Measurements from ENCODE around the gene CTTNBP2. TPM values are rescaled to one million over a fixed set of nuclear protein-coding genes. Genes with fewer than 3 reads are reported as not detected.

CTTNBP2 gene
- polyA plus RNA-seq, 1 of the 3 experiments (the other 2 are of a cell fraction), result not detected

DNA sequence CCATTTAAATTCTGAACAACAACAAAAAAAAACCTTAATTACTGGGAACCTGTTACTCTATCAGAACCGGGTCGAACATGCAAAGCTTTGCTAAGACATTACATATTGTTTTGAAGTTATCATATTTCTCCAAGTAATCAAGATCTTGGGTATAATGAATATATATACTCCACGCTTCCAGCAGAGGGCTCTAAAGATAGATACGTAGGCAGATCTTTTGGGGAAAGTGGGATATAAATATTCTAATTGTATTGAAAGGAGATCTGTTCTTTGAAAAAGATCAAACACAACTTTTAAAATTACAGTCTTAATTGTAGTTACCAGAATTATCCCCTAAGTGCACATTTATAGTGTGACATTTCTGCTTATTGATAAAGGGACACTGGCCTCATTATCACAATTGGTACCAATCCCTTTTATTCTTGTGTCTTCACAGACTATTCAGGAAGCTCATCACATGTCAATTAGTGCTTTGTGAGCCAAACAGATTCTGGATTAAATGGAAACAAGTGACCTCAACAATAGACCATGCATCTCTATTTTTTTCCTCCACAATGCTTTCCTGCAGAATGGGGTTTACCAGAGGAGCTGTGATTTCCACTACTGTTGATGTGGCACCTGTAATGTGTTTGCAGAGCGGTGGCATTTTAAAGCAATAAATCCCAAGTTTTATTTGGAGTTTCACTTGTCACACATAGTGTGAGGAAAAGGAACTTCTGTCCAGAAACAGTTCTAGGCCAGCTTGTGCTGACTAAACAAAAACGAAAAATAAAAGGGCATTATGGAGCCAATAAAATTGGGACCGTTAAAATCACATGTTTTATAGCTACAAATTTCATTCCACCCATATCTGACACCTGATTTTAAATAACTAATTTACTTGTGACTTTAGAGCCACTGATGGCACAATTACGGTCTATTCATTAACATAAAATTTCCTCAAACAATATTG, 122.4 kb downstream of the CTTNBP2 start:
- Histone ChIP-seq H3K79me2 (ENCODE audit: insufficient read depth) (no peaks in the 10 kb centered on the region), H3K4me2 (no peak overlapping the region), H3K4me1 (ENCODE audit: control insufficient read depth in 1 of 2, insufficient read depth in 2 of 2, low read depth in 1 of 2, low read length in 1 of 2) (no peaks in the 10 kb centered on the region), H3F3A (replicated peaks; ENCODE audit: insufficient read depth) (no peaks in the 10 kb centered on the region), H3K27ac (ENCODE audit: low read depth in 2 of 2, low read length in 1 of 2) (no peak overlapping the region), H2AFZ (ENCODE audit: low read depth) (no peak overlapping the region), H3K36me3 (replicated peaks in 1 of 2; ENCODE audit: control insufficient read depth in 1 of 2, insufficient read depth in 2 of 2, low read length in 1 of 2) (no peaks in the 10 kb centered on the region), H3K9ac (no peak overlapping the region), H3K9me2 (no peaks in the 10 kb centered on the region), H3K27me3 (ENCODE audit: insufficient read depth) (no peaks in the 10 kb centered on the region; the same call in 1 of the 2 replicates), H4K20me1 (ENCODE audit: insufficient read depth) (no peaks in the 10 kb centered on the region), H3K9me3 (no peaks in the 10 kb centered on the region), H3K4me3 (ENCODE audit: low read depth in 2 of 2, low read length in 1 of 2) (no peak overlapping the region)
- ChIA-PET CTCF (interaction anchor here (0.6 to 2.5 kb wide), 17 partner anchors 10 to 1449 kb away, joined by 3 to 12 read pairs (median 4); no protein-coding TSS in a partner anchor), POLR2A (interaction anchor here (0.6 kb wide), 1 partner anchor 21 kb away, joined by 3 read pairs; no protein-coding TSS in a partner anchor)
- peak; percentile 31 for DNase-seq
- WGBS (ENCODE audit: low lambda C conversion rate), result 2% methylated on average over 8 of the region's 8 CpGs
- TF ChIP-seq SMC3 (IDR thresholded peaks at IDR 0.05; ENCODE audit: low read depth, low read length) (peak; percentile 51), NRF1 (IDR thresholded peaks at IDR 0.05; ENCODE audit: low read depth, low read length) (no peak), FOXM1 (IDR thresholded peaks at IDR 0.05; ENCODE audit: low read depth) (no peak), RFX5 (IDR thresholded peaks at IDR 0.05; ENCODE audit: low read length) (no peak), RAD21 (IDR thresholded peaks at IDR 0.05; ENCODE audit: low read length) (peak; percentile 53)
- TF ChIP-seq, protein P1, sequence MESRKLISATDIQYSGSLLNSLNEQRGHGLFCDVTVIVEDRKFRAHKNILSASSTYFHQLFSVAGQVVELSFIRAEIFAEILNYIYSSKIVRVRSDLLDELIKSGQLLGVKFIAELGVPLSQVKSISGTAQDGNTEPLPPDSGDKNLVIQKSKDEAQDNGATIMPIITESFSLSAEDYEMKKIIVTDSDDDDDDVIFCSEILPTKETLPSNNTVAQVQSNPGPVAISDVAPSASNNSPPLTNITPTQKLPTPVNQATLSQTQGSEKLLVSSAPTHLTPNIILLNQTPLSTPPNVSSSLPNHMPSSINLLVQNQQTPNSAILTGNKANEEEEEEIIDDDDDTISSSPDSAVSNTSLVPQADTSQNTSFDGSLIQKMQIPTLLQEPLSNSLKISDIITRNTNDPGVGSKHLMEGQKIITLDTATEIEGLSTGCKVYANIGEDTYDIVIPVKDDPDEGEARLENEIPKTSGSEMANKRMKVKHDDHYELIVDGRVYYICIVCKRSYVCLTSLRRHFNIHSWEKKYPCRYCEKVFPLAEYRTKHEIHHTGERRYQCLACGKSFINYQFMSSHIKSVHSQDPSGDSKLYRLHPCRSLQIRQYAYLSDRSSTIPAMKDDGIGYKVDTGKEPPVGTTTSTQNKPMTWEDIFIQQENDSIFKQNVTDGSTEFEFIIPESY (IDR thresholded peaks at IDR 0.05; ENCODE audit: borderline replicate concordance, low read depth), result no peak
- TF ChIP-seq, protein P2, sequence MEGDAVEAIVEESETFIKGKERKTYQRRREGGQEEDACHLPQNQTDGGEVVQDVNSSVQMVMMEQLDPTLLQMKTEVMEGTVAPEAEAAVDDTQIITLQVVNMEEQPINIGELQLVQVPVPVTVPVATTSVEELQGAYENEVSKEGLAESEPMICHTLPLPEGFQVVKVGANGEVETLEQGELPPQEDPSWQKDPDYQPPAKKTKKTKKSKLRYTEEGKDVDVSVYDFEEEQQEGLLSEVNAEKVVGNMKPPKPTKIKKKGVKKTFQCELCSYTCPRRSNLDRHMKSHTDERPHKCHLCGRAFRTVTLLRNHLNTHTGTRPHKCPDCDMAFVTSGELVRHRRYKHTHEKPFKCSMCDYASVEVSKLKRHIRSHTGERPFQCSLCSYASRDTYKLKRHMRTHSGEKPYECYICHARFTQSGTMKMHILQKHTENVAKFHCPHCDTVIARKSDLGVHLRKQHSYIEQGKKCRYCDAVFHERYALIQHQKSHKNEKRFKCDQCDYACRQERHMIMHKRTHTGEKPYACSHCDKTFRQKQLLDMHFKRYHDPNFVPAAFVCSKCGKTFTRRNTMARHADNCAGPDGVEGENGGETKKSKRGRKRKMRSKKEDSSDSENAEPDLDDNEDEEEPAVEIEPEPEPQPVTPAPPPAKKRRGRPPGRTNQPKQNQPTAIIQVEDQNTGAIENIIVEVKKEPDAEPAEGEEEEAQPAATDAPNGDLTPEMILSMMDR (IDR thresholded peaks at IDR 0.05), result peak; percentile 80

GRCh38 chr7:117741962-117742361, 131.3 kb downstream of the CTTNBP2 start:
- Histone ChIP-seq H3K9me2 (no peaks in the 10 kb centered on the region), H3K4me2 (no peak overlapping the region), H2AFZ (ENCODE audit: low read depth) (no peak overlapping the region), H4K20me1 (ENCODE audit: insufficient read depth) (no peaks in the 10 kb centered on the region), H3F3A (replicated peaks; ENCODE audit: insufficient read depth) (no peaks in the 10 kb centered on the region), H3K36me3 (replicated peaks in 1 of 2; ENCODE audit: control insufficient read depth in 1 of 2, insufficient read depth in 2 of 2, low read length in 1 of 2) (no peaks in the 10 kb centered on the region), H3K4me3 (ENCODE audit: low read depth in 2 of 2, low read length in 1 of 2) (no peak overlapping the region), H3K9me3 (no peaks in the 10 kb centered on the region), H3K9ac (no peak overlapping the region), H3K79me2 (ENCODE audit: insufficient read depth) (no peaks in the 10 kb centered on the region), H3K4me1 (ENCODE audit: control insufficient read depth in 1 of 2, insufficient read depth in 2 of 2, low read depth in 1 of 2, low read length in 1 of 2) (no peaks in the 10 kb centered on the region), H3K27ac (ENCODE audit: low read depth in 2 of 2, low read length in 1 of 2) (no peak overlapping the region), H3K27me3 (ENCODE audit: insufficient read depth) (peaks cover 29% of the 10 kb centered on the region; the same call in 1 of the 2 replicates)
- ChIA-PET POLR2A (no interaction called here), CTCF (no interaction called here)
- DNase-seq, result no peak
- WGBS (ENCODE audit: low lambda C conversion rate), result 4% methylated on average over 4 of the region's 4 CpGs
- TF ChIP-seq JUND (IDR thresholded peaks at IDR 0.05) (no peak), TEAD4 (IDR thresholded peaks at IDR 0.05; ENCODE audit: borderline replicate concordance, insufficient read depth) (no peak), MEF2A (IDR thresholded peaks at IDR 0.05; ENCODE audit: borderline replicate concordance, low read depth) (no peak), NFIC (IDR thresholded peaks at IDR 0.05; ENCODE audit: borderline replicate concordance) (no peak), EZH2phosphoT487 (IDR thresholded peaks at IDR 0.05; ENCODE audit: borderline replicate concordance, low read depth) (no peak), FOXM1 (IDR thresholded peaks at IDR 0.05; ENCODE audit: low read depth) (no peak), ELF1 (IDR thresholded peaks at IDR 0.05) (no peak), TAF1 (IDR thresholded peaks at IDR 0.05; ENCODE audit: borderline replicate concordance, low read depth, low read length) (no peak), CHD2 (IDR thresholded peaks at IDR 0.05; ENCODE audit: low read length, partially characterized antibody) (no peak), SIN3A (IDR thresholded peaks at IDR 0.05; ENCODE audit: borderline replicate concordance, low read depth, low read length) (no peak), RCOR1 (IDR thresholded peaks at IDR 0.05; ENCODE audit: low read length) (no peak), MXI1 (IDR thresholded peaks at IDR 0.05; ENCODE audit: low read depth, low read length) (no peak), RXRA (IDR thresholded peaks at IDR 0.05; ENCODE audit: borderline replicate concordance, low read depth) (no peak)
- TF ChIP-seq, protein P1 (IDR thresholded peaks at IDR 0.05; ENCODE audit: borderline replicate concordance, low read depth), result no peak
- TF ChIP-seq, protein P3, sequence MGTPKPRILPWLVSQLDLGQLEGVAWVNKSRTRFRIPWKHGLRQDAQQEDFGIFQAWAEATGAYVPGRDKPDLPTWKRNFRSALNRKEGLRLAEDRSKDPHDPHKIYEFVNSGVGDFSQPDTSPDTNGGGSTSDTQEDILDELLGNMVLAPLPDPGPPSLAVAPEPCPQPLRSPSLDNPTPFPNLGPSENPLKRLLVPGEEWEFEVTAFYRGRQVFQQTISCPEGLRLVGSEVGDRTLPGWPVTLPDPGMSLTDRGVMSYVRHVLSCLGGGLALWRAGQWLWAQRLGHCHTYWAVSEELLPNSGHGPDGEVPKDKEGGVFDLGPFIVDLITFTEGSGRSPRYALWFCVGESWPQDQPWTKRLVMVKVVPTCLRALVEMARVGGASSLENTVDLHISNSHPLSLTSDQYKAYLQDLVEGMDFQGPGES (IDR thresholded peaks at IDR 0.05; ENCODE audit: low read depth, low read length), result no peak
